COR-L47 (cell line): Measurements from ENCODE around the gene TIMMDC1.
"Not testable (repeated sequence)": the region's sequence is repeated elsewhere in the genome, so short reads cannot be mapped to it uniquely, and the experiment has no call there.

Experiments
- DNase-seq: peaks from one replicate; lab custom pipeline; 2025; lab: John Stamatoyannopoulos, UW

Gene TIMMDC1

DNA sequence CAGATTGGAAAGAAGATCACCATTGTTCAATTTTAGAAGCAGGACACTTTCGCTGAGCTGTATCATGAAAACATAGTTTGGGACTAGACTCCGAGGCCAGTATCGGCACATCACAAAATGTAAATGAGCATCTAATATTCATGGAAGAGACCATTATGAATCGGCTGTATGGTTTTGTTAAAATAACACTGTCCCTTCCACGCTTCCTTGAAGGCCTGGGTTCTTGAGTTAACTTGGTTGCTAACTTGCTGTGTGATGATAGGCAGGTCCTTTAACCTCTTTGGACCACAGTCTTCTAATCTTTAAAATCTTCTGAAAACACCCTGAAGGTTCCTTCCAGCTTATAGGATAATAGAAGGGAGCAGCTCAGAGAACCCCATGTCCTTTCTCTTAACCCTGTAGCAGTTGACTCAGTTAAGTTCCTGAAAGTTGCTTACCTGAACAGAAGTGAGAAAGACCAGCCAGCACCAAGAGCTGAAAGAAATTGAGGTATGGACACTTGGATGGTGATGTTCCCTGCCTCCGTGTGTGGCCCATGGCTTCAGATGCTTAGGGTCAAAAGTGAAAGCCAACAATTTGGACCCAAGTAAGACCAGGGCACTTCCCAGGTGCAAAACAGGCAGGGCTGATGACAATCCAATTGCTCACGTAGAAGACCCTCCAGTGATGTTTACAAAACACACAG, 59.0 kb downstream of the TIMMDC1 start:
- no peak for DNase-seq

- no peak for DNase-seq
Observed at GRCh38 chr3:119557877-119558269, 59.5 kb downstream of the TIMMDC1 start.

- DNase-seq = no peak
Observed at GRCh38 chr3:119558626-119559317, 60.4 kb downstream of the TIMMDC1 start.

- peak; percentile 17 for DNase-seq
Observed at GRCh38 chr3:119559441-119559963, 61.2 kb downstream of the TIMMDC1 start, which contains the start of gene CD80. TSS of gene CD80 (minus strand) at chr3:119559614. CDS start at chr3:119557728, 1,886 bp downstream.

DNA sequence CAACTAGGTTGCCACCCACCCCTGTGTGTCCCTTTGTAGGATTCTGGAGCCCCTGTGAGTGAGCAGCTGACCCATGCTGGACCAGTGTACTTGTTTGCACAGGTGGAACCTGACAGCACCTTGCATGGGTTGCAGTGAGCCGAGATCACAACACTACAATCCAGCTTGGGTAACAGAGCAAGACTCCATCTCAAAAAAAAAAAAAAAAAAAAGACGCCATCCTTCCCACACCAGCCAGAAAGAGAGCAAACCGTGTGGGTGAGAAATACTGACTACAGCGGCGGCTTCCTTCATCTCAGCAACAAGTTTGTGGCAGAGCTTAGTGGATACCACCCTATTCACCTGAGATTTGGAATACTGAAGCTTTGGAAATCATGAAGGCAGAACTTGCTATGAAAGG, 61.8 kb downstream of the TIMMDC1 start:
- no peak for DNase-seq

- DNase-seq = no peak
Observed at GRCh38 chr3:119562307-119562961, 64.1 kb downstream of the TIMMDC1 start.

DNA sequence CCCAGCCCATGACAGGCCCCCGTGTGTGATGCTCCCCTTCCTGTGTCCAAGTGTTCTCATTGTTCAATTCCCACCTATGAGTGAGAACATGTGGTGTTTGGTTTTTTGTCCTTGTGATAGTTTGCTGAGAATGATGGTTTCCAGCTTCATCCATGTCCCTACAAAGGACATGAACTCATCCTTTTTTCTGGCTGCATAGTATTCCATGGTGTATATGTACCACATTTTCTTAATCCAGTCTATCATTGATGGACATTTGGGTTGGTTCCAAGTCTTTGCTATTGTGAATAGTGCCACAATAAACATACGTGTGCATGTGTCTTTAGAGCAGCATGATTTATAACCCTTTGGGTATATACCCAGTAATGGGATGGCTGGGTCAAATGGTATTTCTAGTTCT, 65.0 kb downstream of the TIMMDC1 start:
- DNase-seq = not testable (repeated sequence)

DNA sequence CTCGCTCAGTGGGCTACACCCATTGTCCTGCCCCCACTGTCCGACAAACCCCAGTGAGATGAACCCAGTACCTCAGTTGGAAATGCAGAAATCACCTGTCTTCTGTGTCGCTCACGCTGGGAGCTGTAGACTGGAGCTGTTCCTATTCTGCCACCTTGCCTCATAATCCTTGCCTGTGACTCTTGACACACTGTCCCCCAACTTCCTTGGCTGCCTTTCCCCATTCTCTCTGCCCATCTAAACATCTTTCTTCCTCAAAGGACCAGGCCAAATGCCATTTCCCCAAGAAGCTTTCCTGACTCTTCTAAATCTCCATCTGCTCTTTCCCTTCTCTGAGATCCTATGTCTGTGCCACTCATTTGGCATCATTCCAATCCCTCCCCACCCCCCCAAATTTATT, 70.8 kb downstream of the TIMMDC1 start:
- DNase-seq = no peak

GRCh38 chr3:119570229-119570628, 71.9 kb downstream of the TIMMDC1 start:
- no peak for DNase-seq

GRCh38 chr3:119571230-119571629, 72.9 kb downstream of the TIMMDC1 start:
- DNase-seq = no peak

DNA sequence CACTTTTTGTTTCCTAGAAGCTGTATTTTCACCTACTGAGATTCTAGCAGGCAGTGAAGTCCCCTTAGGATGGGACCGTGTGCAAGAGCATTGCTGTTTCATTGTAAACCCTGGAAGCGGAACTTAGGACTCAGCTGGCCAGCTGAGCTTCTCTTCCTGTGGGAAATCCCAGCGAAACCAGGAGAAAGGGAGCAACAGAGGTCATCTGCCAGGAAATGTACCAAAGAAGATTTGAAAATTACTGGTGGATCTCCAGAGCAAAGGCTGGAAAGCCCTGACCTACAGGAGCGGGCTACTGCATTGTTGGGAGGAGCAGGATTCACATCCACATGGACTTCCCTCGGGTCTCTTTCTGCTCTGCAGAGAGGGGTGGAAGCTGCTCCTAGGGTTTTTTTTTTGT, 73.3 kb downstream of the TIMMDC1 start:
- no peak for DNase-seq
